ENCODE data around the gene FCHO2.

The FCHO2 gene

GRCh38 chr5:73114044-73114688 is 158.3 kb downstream of the FCHO2 start:
- no peak for DNase-seq

- no peak for DNase-seq
Observed at GRCh38 chr5:73115399-73116051, 159.7 kb downstream of the FCHO2 start.

- DNase-seq = no peak
Observed at GRCh38 chr5:73116506-73116905, 160.7 kb downstream of the FCHO2 start.

- DNase-seq = no peak
Observed at GRCh38 chr5:73117088-73117740, 161.4 kb downstream of the FCHO2 start.

- DNase-seq = no peak
Observed at GRCh38 chr5:73118391-73118973, 162.6 kb downstream of the FCHO2 start.

GRCh38 chr5:73119451-73120157 is 163.8 kb downstream of the FCHO2 start:
- DNase-seq = no peak

GRCh38 chr5:73120222-73121118 is 164.6 kb downstream of the FCHO2 start, which contains the start of gene TMEM171:
Gene TMEM171 (plus strand): TSS chr5:73120575. CDS start chr5:73123374, 2,799 bp downstream.
- no peak for DNase-seq

GRCh38 chr5:73121119-73121463 is 165.2 kb downstream of the FCHO2 start:
- no peak for DNase-seq

GRCh38 chr5:73122875-73123810 is 167.3 kb downstream of the FCHO2 start:
- DNase-seq = no peak

GRCh38 chr5:73125289-73125688 is 169.4 kb downstream of the FCHO2 start:
- DNase-seq = no peak

- DNase-seq = no peak
Observed at GRCh38 chr5:73126381-73126780, 170.5 kb downstream of the FCHO2 start.

- DNase-seq = no peak
Observed at GRCh38 chr5:73126957-73127356, 171.1 kb downstream of the FCHO2 start.

- DNase-seq = no peak
Observed at GRCh38 chr5:73129143-73129542, 173.3 kb downstream of the FCHO2 start.

- no peak for DNase-seq
Observed at GRCh38 chr5:73130811-73131210, 175.0 kb downstream of the FCHO2 start.

- no peak for DNase-seq
Observed at GRCh38 chr5:73131711-73132425, 176.0 kb downstream of the FCHO2 start.

GRCh38 chr5:73132759-73133158 is 176.9 kb downstream of the FCHO2 start:
- no peak for DNase-seq

- no peak for DNase-seq
Observed at GRCh38 chr5:73135021-73135420, 179.2 kb downstream of the FCHO2 start.

GRCh38 chr5:73135429-73136054 is 179.7 kb downstream of the FCHO2 start:
- no peak for DNase-seq

- no peak for DNase-seq
Observed at GRCh38 chr5:73136055-73136562, 180.3 kb downstream of the FCHO2 start.

Measured in activated CD4-positive, alpha-beta T cell treated with anti-CD3 and anti-CD28 coated beads, Interleukin-2, amount 50 U/mL, for 4 hours (primary cell).